CD4-positive, alpha-beta T cell (primary cell): ENCODE data around the gene RHBDF1. TPM values are rescaled to one million over a fixed set of nuclear protein-coding genes. Genes with fewer than 3 reads are reported as not detected.

ENCODE experiments used
- ATAC-seq: fragments of 200-7000 bp; cut with Tn5 transposase; one replicate; pipeline ENCODE4 v1.10.0; 2022; ENCODE audit warnings: mild to moderate bottlenecking; ENCODE audit not compliant: poor library complexity
- CTCF ChIA-PET: fragments of 350-600 bp; sonication (Branson Sonifier 250); formaldehyde crosslinking; loops from one replicate; lab custom pipeline; 2021; ENCODE audit warnings: antibody characterized with exemption, inconsistent platforms; lab: Charles Lee
- POLR2A ChIA-PET: fragments of 350-600 bp; sonication (Branson Sonifier 250); formaldehyde crosslinking; loops from one replicate; lab custom pipeline; 2021; ENCODE audit warnings: antibody characterized with exemption, inconsistent platforms; lab: Charles Lee
- DNase-seq, 14 experiments: peaks; one replicate each; pipeline ENCODE4 v3.0.0-alpha.2; 2013 to 2020; ENCODE audit warnings: mixed read lengths in 2 of 14
- H3K27ac ChIP-seq, 2 donors: one replicate each; pipeline versions ENCODE4 v1.5.1 to v1.7.0; 2013; ENCODE audit warnings: low read length in 2 of 2, low read depth in 1 of 2, mild to moderate bottlenecking in 1 of 2
- H3K27me3 ChIP-seq, 2 experiments: 1 replicate in 1 of 2; 2 replicates in 1 of 2; pipeline versions ENCODE4 v1.6.1 to v1.7.0; 2013; ENCODE audit warnings: low read length in 2 of 2, control low read depth in 1 of 2, mild to moderate bottlenecking in 1 of 2, moderate library complexity in 1 of 2; ENCODE audit not compliant: insufficient read depth in 2 of 2, control insufficient read depth in 1 of 2
- H3K36me3 ChIP-seq: one replicate; pipeline ENCODE4 v1.6.1; 2013; ENCODE audit warnings: low read length, control low read depth; ENCODE audit not compliant: insufficient read depth
- H3K4me1 ChIP-seq: one replicate; pipeline ENCODE4 v1.6.1; 2013; ENCODE audit warnings: low read length, control low read depth; ENCODE audit not compliant: insufficient read depth
- H3K4me3 ChIP-seq: one replicate; pipeline ENCODE4 v1.5.1; 2013; ENCODE audit warnings: mild to moderate bottlenecking, low read length, moderate library complexity
- H3K9me3 ChIP-seq, 2 experiments: 1 replicate in 1 of 2; 2 replicates in 1 of 2; pipeline versions ENCODE4 v1.6.1 to v1.7.0; 2013; ENCODE audit warnings: low read length in 2 of 2, mild to moderate bottlenecking in 2 of 2, control low read depth in 1 of 2, moderate library complexity in 1 of 2; ENCODE audit not compliant: control insufficient read depth in 1 of 2, insufficient read depth in 1 of 2
- H3K27ac Mint-ChIP-seq: one replicate; pipeline ENCODE4 v1.8.0; 2020; ENCODE audit warnings: mixed read lengths
- H3K27me3 Mint-ChIP-seq: one replicate; pipeline ENCODE4 v1.8.0; 2021; ENCODE audit warnings: mixed read lengths
- H3K36me3 Mint-ChIP-seq: one replicate; pipeline ENCODE4 v1.8.0; 2021; ENCODE audit warnings: low read depth, mixed read lengths
- H3K4me1 Mint-ChIP-seq: one replicate; pipeline ENCODE4 v1.8.0; 2021; ENCODE audit warnings: low read depth, mixed read lengths
- H3K4me3 Mint-ChIP-seq: one replicate; pipeline ENCODE4 v1.8.0; 2020; ENCODE audit warnings: mild to moderate bottlenecking, mixed read lengths
- H3K9me3 Mint-ChIP-seq: one replicate; pipeline ENCODE4 v1.8.0; 2020; ENCODE audit warnings: mixed read lengths
- CTCF ChIP-seq: fragments of 200-600 bp; IDR thresholded peaks from one replicate; pipeline ENCODE4 v1.8.0; 2022; ENCODE audit warnings: antibody characterized with exemption, mild to moderate bottlenecking
- intact Hi-C, 2 experiments: fragments of 100-400 bp; cut with DNase I in 1 of 2; cut with micrococcal nuclease in 1 of 2; formaldehyde crosslinking; loops; one replicate each; pipeline versions ENCODE4 v1.15.1 to v1.9.0; 2023 to 2025; cut with DNase I, micrococcal nuclease
- total RNA-seq, 174 experiments: library from RNA in 2 of 174; stranded (reverse) in 2 of 174; gene quantifications; one replicate each; pipeline ENCODE4 v1.2.3 and lab custom pipeline; 2021 to 2026

The RHBDF1 gene
- total RNA-seq, 2 experiments from 2014 or later, result 0.33 to 0.34 TPM

GRCh38 chr16:91484-91883 is 19.1 kb upstream of the RHBDF1 start:
- ChIA-PET CTCF (interaction anchor here (1.1 to 1.4 kb wide), 2 partner anchors 15 to 26 kb away, joined by 4 to 6 read pairs; no protein-coding TSS in a partner anchor), POLR2A (no interaction called here)
- no peak for ATAC-seq
- Histone ChIP-seq H3K27me3 (no peaks in the 10 kb centered on the region), H3K9me3 (no peaks in the 10 kb centered on the region), H3K4me3 (no peak overlapping the region), H3K27ac (no peak overlapping the region), H3K36me3 (peaks cover 24% of the 10 kb centered on the region), H3K4me1 (no peaks in the 10 kb centered on the region)
- DNase-seq, result no peak
- no peaks in the 10 kb centered on the region for H3K9me3 Mint-ChIP-seq
- no peaks in the 10 kb centered on the region for H3K27me3 Mint-ChIP-seq
- H3K4me3 Mint-ChIP-seq, result no peak overlapping the region
- no peak overlapping the region for H3K27ac Mint-ChIP-seq
- peaks cover 12% of the 10 kb centered on the region for H3K36me3 Mint-ChIP-seq
- intact Hi-C loops, result no loop called here
- no peaks in the 10 kb centered on the region for H3K4me1 Mint-ChIP-seq
- no peak for TF ChIP-seq CTCF

- no peak for ATAC-seq
- Histone ChIP-seq H3K9me3 (no peaks in the 10 kb centered on the region), H3K27ac (no peak overlapping the region), H3K4me1 (peaks cover 8% of the 10 kb centered on the region), H3K36me3 (peaks cover 39% of the 10 kb centered on the region), H3K4me3 (no peak overlapping the region), H3K27me3 (no peaks in the 10 kb centered on the region)
- Mint-ChIP-seq H3K27me3 (no peaks in the 10 kb centered on the region), H3K36me3 (peaks cover 19% of the 10 kb centered on the region), H3K27ac (no peak overlapping the region), H3K9me3 (no peaks in the 10 kb centered on the region), H3K4me3 (no peak overlapping the region), H3K4me1 (peaks cover 6% of the 10 kb centered on the region)
- CTCF ChIA-PET, result no interaction called here
- POLR2A ChIA-PET, result no interaction called here
- DNase-seq, result no peak
- TF ChIP-seq CTCF, result no peak
- intact Hi-C loops, result no loop called here
Observed at GRCh38 chr16:89391-90302, 17.2 kb upstream of the RHBDF1 start.

GRCh38 chr16:88613-89012 is 16.2 kb upstream of the RHBDF1 start:
- intact Hi-C loops, result no loop called here
- Mint-ChIP-seq H3K4me3 (no peak overlapping the region), H3K9me3 (no peaks in the 10 kb centered on the region), H3K36me3 (peaks cover 26% of the 10 kb centered on the region), H3K27ac (no peak overlapping the region), H3K27me3 (no peaks in the 10 kb centered on the region), H3K4me1 (peaks cover 17% of the 10 kb centered on the region)
- no peak for ATAC-seq
- peaks cover 18% of the 10 kb centered on the region for H3K4me1 ChIP-seq
- ChIA-PET CTCF (no interaction called here), POLR2A (no interaction called here)
- no peak overlapping the region for H3K4me3 ChIP-seq
- TF ChIP-seq CTCF, result no peak
- no peaks in the 10 kb centered on the region for H3K27me3 ChIP-seq
- H3K27ac ChIP-seq, result no peak overlapping the region
- no peak for DNase-seq
- peaks cover 45% of the 10 kb centered on the region for H3K36me3 ChIP-seq
- H3K9me3 ChIP-seq, result no peaks in the 10 kb centered on the region
